Inferior parietal cortex (tissue), 1 donor: Measurements from ENCODE around the gene ZNF597.

Experiments used
- DNase-seq: peaks from one replicate; pipeline ENCODE4 v3.0.0-alpha.2; 2016; ENCODE audit errors: extremely low spot score

The ZNF597 gene, protein sequence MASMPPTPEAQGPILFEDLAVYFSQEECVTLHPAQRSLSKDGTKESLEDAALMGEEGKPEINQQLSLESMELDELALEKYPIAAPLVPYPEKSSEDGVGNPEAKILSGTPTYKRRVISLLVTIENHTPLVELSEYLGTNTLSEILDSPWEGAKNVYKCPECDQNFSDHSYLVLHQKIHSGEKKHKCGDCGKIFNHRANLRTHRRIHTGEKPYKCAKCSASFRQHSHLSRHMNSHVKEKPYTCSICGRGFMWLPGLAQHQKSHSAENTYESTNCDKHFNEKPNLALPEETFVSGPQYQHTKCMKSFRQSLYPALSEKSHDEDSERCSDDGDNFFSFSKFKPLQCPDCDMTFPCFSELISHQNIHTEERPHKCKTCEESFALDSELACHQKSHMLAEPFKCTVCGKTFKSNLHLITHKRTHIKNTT

DNA sequence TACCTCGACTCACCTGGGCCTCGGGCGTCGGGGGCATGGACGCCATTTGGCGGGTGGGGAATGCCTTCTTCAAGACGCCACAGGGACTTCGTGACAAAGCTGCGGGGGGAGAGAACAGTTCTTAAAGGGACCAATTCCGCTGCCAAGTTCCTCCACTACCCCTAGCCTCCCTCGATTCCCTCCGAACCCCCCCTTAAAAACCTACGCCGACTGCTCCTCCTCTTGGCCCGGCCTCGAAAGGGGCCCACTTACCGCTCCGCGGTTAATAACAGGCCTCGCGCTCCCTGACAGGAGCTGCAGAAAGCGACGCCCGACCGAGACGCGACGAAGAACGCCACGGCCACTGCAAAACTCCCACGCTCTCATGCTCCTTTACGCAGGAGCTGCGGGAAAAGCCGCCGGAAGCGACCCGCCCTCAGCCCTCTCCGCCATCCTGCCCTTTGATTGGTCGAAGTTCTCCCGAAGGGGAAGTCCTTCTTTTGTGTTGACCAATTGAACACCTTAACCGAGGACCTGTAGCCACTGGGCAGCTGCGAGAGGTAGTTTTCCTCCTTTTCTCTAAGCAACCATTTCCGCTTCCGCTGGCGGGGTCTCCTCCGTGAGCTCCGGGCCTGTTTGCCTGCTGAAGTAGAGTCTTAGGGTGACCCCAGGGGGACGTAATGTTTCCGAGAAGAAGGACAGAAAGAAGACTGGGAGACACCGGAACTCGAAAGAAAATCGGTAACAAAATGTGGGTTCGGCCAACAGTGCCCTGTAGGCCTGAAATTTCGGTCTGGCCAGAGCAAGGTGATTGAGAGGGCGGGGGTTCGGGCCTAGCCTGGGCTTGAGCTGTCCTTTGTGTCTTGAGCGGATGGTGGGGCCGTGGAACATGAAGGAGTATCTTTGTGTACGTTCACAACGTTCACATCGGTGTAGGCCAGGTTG lies at the start of gene ZNF597, which contains the start of gene NAA60:
Gene ZNF597 (minus strand): TSS at position 397 of the 924 bp plus-strand sequence. CDS start 351 bp downstream, at position 46.
Gene NAA60 (plus strand): TSS at position 573 of the 924 bp plus-strand sequence. CDS start 32,548 bp downstream, outside the sequence.
- DNase-seq: peak; percentile 84

DNA sequence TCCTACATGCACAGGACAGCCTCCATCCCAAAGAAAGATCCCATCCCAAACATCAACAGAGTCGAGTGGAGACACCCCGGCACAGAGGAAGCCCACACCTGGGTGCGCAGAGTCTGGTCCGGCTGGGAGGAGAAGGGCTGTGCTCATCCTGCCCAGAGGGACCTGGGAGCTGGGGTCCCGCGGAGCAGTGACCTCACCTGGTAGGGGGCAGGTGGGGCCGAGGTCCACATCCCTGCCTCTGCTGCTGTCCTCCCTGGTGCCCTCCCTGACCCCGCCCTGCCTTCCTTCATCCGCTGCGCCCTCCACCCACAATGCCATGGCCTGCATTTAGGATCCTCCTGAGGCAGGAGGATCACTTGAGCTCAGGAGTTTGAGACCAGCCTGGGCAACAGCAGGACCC lies 49.1 kb upstream of the ZNF597 start:
- DNase-seq: no peak

DNA sequence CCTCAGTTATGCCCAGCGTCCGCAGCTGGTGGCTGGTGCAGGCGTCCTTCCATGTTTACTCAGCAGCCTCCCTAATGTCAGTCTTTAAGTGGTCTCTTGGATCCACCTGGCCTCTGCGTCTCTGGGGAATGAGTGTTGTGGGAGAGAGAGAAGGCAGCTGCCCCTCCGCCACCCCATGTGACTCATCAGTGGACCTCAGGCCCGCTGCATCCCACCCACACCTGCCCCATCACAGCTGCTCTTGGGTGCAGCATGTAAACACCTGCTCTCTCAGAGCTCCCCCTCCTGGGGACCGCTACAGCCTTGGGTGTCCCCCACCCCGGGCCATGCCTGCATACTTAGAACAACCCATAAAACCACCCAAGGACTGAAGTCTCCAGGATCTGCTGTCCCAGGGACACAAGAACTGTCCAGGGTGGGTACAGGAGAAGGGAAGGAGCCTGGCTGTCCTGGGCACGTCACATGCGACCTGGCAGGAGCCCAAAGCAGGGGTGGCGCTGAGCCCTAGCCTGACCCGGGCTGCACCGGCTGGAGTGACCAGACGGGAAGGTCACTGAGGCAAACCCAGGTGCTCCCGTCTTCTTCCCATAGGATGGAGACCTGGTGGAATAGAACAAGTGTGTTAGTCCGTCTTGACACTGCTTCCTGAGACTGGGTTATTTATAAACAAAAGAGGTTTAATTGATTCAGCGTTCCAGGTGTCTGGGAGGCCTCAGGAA lies 47.8 kb upstream of the ZNF597 start:
- no peak for DNase-seq

DNA sequence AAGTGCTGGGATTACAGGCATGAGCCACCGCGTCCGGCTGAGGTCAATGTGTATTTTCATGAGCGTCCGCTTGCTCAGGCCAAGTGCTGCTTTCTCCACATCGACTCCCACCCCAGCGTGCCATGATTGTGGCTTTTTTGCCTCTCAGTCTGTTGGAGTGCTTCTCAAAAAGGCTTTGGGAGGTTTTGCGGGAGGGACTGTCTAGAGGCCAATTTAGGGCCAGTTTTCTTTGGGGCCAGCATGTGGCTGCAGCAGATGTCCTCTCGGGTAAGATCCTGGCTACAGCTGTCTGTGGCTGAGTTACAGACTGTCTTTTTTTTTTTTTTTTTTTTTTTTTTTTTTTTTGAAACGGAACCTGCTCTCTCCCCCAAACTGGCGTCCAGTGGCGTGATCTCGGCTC lies 45.5 kb upstream of the ZNF597 start:
- DNase-seq: no peak

DNA sequence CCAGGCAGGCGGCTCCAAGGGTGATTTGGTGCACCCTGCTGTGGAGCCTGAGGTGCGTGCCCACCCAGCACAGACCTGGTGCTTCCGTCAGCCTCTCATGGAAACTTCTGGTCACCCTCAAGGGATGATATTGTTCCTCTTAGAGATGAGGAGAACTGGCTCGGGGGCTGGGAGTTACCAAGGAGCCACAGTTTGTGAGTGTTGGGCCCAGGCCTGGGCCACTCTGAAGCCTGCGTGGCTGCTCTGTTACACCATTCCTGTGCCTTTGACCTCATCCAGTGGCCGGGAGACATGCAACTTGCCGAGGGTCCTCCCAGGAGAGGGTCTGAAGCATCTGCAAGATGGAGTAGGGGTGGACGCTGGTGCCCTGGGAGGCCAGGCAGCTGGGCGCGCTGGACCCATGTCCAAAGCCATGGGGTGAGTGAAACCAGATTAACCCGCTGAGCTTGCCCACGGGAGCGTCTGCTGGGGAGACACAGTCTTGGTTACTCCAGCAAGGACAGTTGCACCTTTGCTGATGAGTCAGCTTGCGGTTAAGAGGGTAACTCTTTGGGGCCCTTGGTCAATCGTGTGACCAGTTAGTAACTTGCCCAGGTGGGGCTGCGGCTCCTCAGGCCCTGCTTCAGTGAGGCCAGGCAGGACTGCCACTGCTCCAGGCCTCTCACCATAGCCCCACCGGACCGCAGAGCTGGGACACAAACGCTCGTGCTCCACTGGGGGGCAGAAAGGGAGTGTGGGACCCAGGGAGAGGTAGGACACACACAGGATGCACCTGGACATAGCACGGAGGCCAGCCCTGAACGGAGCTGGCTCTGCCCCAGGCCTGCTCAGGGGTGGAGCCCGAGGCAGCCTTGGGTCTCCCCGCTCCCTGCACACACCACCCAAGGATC lies 44.5 kb upstream of the ZNF597 start:
- DNase-seq: no peak

DNA sequence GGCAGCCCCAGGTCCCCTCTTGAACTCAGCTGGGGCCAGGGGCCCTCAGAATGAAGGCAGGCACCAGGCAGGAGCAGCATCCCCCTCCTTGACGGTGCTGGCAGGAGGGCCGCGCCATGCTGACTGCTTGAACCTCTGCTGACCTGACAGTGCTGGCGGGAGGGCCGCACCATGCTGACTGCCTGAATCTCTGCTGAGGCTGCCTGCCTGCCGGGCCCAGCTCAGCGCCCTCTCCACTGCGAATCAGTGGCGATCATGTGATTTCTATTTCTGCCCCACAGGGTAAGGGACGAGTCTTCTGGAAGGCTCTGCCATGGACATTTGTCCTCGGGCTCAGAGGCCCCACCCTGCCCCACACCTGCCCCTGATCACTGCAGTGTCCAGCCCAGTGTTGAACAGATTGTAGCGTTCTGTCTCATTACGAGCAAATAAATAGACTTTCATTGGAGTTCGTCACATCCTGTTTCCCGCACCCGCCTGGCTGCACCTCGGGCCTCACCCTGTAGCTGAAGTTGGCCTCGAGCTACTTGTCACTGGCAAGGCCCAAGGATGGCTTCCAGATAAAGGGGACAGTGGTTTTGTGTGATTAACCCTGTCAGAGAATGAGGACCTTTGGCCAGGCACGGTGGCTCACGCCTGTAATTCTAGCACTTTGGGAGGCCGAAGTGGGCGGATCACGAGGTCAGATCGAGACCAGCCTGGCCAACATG lies 43.4 kb upstream of the ZNF597 start:
- DNase-seq: no peak

DNA sequence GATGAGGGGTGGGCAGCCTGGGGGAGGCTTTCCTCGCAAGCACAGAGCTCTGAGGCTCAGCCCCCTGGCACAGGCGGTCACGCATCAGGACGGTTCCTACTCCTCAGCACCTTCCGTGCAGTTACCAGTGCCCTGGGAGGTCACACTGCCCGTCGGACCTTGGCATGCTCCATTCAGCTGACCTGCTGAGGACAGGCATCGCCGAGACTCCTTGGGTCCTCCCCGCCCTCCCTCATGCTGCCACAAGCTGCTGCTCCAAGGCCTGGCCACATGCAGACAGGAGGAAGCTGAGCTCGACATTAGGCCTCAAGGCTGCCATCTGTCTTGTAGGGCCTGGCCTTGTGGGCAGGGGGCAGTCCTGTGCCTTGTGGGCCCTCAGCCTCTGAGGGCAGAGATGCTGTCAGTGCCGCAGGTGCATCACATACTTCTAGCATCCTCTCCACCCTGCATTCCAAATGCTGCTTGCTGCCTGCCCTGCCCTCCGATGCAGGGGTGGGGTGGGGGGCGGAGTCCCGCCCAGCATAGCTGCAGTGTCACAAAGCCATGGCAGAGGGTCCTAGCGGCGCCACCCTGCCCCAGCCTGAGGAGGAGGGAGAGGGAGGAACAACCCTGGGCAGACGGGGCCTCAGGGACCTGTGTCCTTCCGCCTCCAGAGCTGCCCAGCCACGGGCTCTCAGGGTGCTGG lies 42.7 kb upstream of the ZNF597 start:
- DNase-seq: no peak

DNA sequence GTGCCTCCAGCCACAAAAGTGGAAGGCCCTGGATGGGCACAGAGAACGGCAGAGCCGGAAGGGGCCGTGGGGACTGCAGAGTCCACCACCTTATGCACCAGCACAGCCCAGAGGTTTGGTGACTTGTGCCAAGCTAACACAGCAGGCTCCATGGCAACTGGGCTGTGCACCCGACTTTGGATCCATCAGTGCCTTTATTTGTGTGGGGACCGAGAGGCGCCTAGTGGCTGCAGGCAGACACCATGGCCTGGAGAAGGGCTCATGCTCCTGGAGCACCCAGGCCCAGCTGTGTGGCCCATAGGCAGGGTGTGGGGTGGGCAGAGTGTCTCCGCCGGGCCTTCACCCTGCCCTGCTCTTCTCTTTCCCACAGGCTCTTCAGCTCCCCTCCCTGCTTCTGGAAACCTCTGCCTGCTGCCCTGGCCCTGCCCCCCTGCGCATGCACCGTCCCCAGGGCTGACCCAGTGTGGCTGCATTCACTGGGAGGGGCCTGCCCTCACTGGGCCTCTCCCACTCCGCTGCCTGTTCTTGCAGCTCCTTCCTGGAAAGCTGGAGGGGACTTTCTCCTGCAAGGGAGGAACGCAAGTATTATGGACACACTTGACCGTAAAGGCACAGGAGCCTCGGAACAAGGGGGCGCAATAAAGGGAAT lies 41.9 kb upstream of the ZNF597 start:
- no peak for DNase-seq

DNA sequence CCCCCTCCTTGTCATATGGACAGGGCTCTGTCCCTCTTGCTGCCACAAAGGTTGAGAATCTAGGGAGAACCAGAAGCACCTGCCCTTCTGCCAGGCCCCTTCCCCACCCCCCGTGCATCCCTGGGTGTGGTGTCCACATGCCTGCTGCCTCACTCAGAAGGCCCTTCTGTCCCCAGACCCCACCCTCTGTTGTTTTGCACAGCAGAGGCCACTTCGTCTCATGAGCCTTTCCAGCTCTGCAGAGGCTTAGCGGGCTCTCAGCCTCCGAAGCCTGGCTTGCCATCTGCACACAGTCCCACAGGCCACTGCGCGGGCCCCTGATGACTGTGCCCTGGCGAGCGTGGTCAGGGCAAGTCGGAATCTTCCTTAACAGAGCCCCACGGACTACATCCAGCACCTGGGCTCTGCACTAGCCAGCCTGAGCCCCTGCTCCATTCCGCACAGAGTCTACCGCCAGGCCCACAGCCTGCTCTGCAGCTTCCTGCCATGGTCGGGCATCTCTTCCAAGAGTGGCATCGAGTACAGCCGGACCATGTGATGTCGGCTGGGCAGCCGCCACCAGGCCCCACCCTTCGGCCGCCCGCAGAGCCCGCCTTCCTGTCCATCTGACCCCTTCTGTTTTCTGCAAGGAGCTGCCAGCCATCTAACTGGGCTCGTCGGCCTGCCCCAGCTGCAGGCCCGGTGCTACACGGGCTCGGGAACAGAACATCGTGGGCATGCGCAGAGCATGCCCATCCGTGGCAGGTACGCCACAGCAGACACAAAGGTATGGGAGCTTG lies 41.2 kb upstream of the ZNF597 start:
- DNase-seq: no peak

DNA sequence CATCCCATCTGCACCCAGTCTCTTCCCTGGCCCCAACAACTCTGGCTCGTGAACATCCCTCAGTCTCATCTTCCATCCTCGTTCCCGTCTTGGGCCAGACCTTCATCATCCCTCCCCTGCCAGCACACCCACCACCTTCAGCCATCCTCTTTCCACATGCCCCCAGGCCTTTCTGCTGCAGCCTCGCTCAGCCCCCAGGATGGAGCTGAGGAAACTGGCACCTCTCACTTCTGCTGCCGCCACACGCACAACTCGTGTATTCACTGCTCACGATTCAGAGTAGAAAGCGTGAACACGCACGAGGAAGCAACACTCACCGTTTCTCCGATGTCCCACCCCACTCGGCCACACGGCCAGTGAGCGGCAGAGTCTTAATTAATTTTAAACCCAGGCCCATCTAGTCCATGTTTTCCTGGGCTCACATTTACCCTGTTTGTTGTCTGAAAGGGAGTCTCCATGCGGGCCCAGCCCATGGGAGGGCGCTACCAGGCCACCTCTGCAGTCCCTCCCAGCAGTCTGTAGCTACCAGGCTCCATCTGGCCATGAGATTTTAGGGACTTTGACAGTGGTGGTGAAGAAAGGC lies 39.4 kb upstream of the ZNF597 start:
- no peak for DNase-seq

DNA sequence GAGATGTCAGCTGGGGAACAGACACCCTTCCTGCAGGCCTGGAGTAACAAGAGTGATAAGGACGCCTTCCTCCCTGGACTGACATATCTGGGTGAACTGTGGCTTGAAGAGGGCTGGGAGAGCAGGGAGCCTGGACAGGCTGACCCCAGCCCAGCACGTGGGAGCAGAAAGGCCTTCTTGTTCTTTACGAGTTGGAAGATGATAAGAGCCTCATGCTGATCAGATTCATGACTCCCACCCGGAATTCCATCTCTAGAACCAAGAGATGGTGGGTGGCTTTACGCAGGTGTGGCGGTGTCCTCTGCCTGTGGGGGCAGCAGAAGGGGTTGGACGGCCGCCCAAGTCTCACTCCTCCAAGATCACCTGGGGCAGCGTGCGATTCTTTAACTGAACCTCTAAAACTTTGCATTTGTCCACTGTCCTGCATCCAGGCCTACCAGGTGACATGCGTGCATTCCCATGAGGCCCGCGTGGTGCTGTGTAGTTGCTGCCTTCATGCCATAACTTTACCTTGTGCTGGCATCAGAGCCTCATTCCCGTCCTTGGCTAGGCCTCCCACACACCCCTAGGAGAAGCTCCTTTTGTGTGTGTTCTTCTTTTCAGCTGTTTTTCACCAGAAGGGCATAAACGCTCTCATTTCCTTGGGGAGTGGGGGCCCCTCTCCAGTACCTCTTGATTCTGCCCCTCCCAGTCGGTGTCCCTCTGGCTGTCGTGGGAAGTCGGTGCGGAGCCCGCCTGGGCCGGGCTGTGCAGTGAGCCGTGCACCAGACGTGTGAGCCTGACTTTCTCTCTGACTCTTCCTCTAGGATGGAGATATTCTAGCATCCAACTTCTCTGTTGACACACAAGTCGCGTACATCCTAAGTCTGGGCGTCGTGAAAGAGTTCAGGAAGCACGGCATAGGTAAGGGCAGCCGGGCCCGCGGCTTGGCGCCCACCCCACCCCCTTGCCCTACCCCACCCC lies 38.7 kb upstream of the ZNF597 start:
- DNase-seq: no peak

DNA sequence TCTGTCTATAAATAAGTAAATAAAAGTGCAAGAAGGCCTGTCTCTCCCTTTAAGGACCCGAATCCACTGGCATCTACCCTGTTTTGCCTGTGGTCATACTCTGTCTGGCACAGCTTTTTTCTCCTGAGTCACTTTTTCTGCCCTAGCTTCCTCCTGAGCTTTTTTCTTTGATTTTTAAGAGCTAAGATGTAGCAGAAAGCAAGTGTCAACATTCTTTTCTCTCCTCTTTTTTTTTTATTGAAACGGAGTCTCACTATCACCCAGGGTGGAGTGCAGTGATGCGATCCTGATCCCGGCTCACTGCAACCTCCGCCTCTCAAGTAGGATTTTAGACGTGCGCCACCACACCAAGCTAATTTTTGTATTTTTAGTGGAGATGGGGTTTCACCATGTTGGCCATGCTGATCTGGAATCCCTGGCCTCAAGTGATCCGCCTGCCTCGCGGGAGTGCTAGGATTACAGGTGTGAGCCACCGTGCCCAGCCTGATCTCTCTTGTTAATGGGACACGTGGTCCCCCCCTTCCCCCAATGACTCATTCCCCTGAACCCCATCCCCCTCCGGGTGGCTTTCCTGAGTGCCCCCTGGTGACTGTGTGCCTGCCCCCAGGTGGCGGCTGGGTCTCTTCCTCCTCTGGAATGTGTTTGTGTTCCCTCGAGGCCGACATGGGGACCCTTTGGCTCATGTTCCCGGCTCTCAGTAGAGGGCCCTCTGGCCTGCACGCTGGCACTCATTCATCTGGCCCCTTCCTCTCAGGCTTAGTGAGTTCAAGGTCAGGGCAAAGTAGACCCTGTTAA lies 37.8 kb upstream of the ZNF597 start:
- no peak for DNase-seq

DNA sequence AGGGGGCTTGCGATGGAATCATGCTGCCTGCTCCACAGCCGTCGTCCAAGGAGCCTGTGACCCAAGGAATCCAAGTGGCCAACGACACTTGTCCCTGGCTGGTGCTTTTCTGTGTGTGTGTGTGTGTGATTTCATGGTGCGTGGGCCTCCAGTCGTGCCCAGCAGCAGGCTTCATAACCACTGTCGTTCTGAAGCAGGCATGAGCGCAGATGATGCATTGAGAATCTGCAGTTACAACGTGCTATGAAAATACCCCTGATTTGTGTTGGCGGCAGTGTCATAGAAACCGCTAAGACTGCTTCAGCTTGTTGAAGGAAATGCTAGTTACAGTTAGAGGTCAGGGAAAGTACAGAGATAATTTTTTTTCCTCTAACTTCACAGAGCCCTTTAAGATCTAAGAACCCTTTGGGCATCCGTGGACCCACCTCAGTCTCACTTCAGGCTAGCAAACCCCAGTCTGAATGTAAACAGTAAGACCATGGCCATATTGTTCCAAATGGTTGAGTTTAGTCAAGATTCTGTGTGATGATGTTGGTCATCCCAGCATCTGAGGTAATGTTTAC lies 36.4 kb upstream of the ZNF597 start:
- DNase-seq: peak; percentile 13

DNA sequence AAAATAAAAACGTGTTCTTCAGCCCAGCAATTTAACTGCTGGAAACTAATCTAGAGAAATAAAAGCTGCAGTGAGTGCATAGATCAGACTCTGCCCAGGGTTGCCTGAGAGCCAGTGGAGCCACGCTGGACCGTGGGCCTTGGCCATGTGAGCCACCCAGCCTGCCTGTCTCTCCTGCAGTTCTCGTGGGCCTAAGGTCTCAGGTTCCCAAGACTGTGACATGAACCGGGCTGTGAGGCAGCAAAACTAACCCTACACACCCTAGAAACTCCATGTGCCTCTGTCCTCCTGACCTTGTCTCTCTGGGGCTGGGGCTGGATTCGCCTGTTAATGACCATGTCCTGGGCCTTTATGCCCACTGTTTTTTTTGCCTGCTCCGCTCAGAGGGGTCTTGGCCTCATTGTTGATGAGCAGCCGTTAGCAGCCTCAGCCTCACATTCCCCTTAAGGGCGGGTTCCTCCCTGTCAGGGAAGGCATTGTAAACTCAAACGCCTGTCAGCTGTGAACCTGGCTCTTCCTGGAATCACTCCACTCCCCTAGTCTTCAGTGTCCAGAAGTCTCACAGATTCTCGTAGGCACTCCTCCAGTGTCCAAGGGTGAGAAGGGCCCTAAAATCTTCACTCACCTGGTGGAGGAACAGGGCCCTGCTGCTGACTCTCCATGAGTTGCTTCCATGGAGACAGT lies 35.1 kb upstream of the ZNF597 start:
- DNase-seq: no peak

DNA sequence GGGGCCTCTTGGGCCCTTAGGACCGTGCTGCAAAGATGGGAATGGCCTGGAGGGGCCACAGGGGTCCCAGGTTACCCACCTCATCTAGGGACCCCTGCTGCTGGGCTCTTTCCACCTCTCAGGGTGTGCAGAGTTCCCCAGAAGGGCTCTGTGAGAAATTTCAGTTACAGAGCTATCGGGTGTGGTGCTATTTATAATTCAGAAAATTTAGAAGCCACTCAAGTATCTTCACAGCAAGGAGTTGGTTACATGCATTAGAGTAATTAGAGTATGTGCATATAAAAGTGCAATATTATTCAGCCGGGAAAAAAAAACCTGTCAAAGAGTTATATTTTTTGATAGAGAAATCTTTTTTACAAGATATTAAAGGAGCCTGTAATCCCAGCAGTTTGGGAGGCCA lies 33.1 kb upstream of the ZNF597 start:
- no peak for DNase-seq
